NOMO-1 (cell line): ENCODE results near the gene PRSS35.
"Not testable (repeated sequence)": the region's sequence is repeated elsewhere in the genome, so short reads cannot be mapped to it uniquely, and the experiment has no call there.

ENCODE experiments used
- DNase-seq, 2 experiments: peaks; one replicate each; lab custom pipeline; 2025; ENCODE audit not compliant: unreplicated experiment in 2 of 2; lab: John Stamatoyannopoulos, UW

PRSS35 gene

DNA sequence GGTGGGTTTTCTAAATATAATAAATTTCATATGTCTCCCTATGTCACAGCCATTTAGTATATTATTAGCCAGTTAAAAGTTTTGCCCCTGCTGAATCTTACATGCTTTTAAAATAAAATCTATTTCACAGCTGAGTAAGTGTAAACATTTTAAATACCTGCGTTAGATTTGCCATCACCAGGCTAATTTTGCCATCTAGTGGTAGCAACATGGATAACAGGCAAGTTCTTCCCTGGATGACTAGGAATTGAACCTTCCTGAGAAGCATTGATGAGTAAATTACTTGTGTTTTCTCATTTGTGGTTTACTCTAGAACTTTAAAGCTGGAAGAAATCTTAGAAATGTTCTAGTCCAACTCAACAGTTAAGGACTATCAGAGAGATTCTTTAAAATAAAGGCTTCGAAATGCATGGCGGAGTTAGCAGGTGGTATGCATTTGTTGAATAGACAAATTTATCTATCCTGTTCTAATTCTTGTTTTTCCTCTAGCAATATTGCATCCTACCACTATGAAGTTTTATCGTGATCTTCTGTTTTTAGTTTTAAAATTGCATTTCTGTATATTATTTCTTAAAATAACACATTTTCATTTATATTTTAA is 2.6 kb downstream of the PRSS35 start:
- DNase-seq: peak in 1 of 2 experiments; percentile 53

GRCh38 chr6:83517500-83517899 is 5.2 kb downstream of the PRSS35 start:
- DNase-seq: no peak

DNA sequence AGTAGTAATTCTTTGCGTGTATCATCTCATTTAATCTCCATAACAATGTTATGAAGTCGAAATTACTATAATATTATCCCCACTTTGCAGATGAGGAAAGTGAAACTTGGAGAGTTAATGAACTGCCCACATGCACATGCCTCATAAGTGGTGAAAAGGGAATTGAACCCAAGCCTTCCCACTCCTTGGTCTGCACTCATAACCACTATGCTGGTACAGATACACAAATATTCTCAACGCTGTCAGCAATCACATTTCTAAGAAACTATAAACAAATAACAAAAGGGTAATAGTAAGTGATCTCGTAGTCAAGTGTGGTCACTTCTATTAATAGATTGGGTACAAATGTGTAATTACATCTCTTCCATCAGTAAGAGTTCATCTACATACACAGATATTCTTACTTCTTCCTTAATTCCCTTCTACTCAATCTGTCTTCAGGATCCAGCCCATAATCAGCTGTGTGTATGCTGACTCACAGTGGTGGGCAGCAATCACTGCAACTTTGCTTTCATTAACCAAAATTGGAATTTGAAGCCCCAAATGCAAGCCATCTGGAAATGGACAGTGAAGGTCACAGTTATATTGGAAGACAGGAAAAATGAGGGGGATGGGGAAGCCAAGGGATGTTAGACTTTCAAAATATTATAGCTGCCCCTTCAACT is 6.6 kb downstream of the PRSS35 start:
- no peak for DNase-seq

GRCh38 chr6:83536034-83536646 is 23.8 kb downstream of the PRSS35 start:
- DNase-seq: peak in 1 of 2 experiments; percentile 46

- no peak for DNase-seq
Observed at GRCh38 chr6:83536647-83537589, 24.6 kb downstream of the PRSS35 start.

- DNase-seq: no peak
Observed at GRCh38 chr6:83539678-83540077, 27.3 kb downstream of the PRSS35 start.

GRCh38 chr6:83546636-83547035 is 34.3 kb downstream of the PRSS35 start:
- DNase-seq: peak; percentile 7 to 26

- peak; percentile 16 to 39 for DNase-seq
Observed at GRCh38 chr6:83550482-83550881, 38.1 kb downstream of the PRSS35 start.

DNA sequence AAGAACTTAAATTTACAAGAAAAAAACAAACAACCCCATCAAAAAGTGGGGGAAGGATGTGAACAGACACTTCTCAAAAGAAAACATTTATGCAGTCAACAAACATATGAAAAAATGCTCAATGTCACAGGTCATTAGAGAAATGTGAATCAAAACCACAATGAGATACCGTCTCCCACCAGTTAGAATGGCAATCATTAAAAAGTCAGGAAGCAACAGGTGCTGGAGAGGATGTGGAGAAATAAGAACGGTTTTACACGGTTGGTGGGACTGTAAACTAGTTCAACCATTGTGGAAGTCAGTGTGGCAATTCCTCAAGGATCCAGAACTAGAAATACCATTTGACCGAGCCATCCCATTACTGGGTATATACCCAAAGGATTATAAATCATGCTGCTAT is 39.4 kb downstream of the PRSS35 start:
- DNase-seq: not testable (repeated sequence)

DNA sequence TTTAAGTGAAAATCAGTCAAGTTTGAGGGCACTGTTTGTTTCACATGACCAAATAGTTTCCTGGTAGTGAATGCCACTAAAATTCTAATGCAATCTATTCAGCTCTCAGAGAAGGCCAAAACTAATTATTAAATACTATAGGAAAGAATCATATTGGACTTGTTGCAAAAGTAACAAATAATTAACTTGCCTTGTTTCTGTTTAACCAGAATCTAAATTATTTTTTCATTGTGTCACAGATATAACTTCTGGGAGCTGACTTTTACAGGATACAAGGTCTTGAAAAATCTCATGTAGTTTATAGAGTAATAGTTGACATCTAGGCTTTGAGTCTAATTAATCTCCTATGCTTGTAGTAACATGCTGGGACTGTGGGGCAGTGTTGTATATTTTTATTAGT is 44.5 kb downstream of the PRSS35 start:
- no peak for DNase-seq

DNA sequence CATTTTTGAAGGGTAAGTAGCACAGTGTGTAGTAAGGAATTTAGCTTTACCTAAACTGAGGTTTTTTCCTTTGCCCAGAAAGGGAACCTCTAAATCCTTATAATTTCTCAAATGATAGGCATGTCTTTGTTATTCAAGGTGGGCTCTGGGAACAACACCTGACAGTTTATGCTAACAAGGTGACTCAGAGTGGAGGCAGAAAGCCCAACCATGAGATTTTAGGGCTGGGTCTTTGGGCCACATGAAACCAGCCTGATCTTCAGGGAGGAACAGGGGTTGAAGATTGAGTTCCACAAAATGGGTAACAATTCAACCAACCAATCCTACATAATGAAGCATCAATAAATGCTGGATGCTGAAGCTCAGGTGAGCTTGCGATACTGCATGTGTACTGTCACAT is 46.6 kb downstream of the PRSS35 start:
- no peak for DNase-seq

DNA sequence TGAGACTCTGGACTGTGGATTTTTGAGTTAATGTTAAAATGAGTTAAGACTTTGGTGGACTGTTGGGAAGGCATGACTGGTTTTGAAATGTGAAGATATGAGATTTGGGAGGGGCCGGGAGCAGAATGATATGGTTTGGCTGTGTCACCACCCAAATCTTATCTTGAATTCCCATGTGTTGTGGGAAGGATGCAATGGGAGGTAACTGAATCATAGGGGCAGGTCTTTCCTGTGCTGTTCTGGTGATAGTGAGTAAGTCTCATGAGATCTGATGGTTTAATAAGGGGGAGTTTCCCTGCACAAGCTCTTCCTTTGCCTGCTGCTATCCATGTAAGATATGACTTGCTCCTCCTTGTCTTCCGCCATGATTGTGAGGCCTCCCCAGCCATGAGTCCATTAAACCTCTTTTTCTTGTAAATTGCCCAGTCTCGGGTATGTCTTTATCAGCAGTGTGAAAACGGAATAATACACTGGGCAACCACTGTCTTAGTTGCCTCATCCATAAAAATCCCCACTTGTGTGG is 59.4 kb downstream of the PRSS35 start:
- not testable (repeated sequence) for DNase-seq

GRCh38 chr6:83574783-83575182 is 62.4 kb downstream of the PRSS35 start:
- no peak for DNase-seq
